Nephron progenitor cell (in vitro differentiated cells): ENCODE results near the gene RUNDC1.

Source experiments
- DNase-seq: peaks from one replicate; pipeline ENCODE4 v3.0.0; 2021
- H3K27ac Mint-ChIP-seq: 2 replicates; pipeline ENCODE4 v1.8.0; 2021; ENCODE audit warnings: mild to moderate bottlenecking, moderate library complexity, mixed read lengths
- H3K27me3 Mint-ChIP-seq: 2 replicates; pipeline ENCODE4 v1.8.0; 2021; ENCODE audit warnings: mild to moderate bottlenecking, low read depth, mixed read lengths; ENCODE audit not compliant: poor library complexity
- H3K36me3 Mint-ChIP-seq: 2 replicates; pipeline ENCODE4 v1.8.0; 2021; ENCODE audit warnings: low read depth, mixed read lengths
- H3K4me1 Mint-ChIP-seq: 2 replicates; pipeline ENCODE4 v1.8.0; 2021; ENCODE audit warnings: mixed read lengths
- H3K4me3 Mint-ChIP-seq: 2 replicates; pipeline ENCODE4 v1.8.0; 2021; ENCODE audit warnings: mild to moderate bottlenecking, moderate library complexity, mixed read lengths
- H3K9me3 Mint-ChIP-seq: 2 replicates; pipeline ENCODE4 v1.8.0; 2021; ENCODE audit warnings: mild to moderate bottlenecking, moderate library complexity, mixed read lengths
- CTCF ChIP-seq: fragments of 200-600 bp; sonication (generic); IDR thresholded peaks from 2 replicates; pipeline ENCODE4 v1.5.0; 2021; ENCODE audit warnings: antibody characterized with exemption

The RUNDC1 gene

GRCh38 chr17:43031666-43032065 lies 51.3 kb downstream of the RUNDC1 start:
- Mint-ChIP-seq H3K9me3 (no peaks in the 10 kb centered on the region), H3K27me3 (peaks cover 5% of the 10 kb centered on the region), H3K36me3 (no peaks in the 10 kb centered on the region), H3K4me3 (no peak overlapping the region), H3K4me1 (peaks cover 83% of the 10 kb centered on the region), H3K27ac (no peak overlapping the region)
- no peak for DNase-seq
- TF ChIP-seq CTCF, result no peak

DNA sequence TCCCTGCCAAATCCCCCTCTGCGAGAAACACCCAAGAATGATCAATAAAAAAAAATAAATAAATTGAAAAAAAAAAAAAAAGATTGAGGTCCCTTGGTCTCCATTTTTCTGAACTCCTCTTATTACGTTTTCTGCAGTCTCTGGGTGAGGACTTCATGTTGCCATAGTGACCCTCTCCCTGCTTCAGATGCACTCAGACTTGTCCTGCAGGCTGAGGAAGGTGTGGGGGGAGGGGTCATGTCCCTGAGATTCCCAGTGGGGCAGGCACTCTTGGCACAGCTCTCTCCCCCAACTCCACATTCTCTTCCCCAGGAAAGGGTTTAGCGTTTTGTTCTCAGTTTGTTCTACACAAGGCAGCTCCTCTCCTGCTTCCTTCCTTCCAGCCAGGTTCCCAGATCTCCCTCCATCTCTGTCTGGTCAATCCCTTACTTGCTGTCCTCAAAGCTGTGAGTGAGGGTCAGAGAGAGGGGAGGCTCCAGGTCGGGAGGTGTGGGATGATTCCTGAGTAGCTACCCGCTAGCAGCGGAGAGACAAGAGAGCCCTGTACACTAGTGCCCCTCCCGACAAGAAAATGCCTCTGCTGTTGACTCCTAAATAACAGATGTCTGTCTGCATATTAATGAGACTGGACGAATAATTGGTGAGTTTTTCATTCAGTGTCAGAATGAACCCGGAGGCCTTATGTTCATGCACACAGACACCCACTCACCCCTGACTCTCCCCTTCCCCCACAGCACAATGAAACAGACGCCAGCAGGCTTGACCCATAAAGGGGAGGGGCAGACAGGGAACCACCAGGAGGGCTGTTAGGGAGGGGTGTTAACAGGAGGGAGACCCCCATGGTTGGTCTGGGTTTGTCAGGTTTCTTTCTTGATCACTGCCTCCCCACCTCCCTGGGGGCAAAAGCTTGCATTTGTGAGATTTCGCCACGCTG lies 53.9 kb downstream of the RUNDC1 start:
- Mint-ChIP-seq H3K36me3 (no peaks in the 10 kb centered on the region), H3K4me1 (peaks cover 66% of the 10 kb centered on the region), H3K9me3 (no peaks in the 10 kb centered on the region), H3K4me3 (peak overlapping the region; percentile 76), H3K27me3 (peaks cover 5% of the 10 kb centered on the region), H3K27ac (peak overlapping the region; percentile 98)
- no peak for TF ChIP-seq CTCF
- no peak for DNase-seq

DNA sequence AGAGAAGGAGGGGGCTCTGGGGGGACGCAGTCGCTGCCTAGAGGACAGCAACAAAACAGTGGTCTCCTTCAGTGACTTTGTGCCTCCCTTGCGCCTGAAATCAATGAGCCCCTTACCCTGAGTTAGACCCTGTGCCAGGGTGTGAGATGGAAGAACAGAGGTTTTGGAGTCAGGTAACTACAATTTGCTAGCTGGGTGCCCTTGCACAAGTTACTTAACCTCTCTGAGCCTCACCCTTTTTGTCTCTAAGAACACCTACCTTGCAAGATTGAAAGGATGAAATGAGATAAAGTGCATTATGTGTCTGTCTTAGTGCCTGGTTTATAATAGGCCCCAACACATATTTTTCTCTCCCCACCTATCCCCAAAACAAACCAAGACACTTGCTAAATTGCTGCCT lies 54.5 kb downstream of the RUNDC1 start:
- no peak for DNase-seq
- no peaks in the 10 kb centered on the region for H3K36me3 Mint-ChIP-seq
- TF ChIP-seq CTCF, result no peak
- H3K27me3 Mint-ChIP-seq, result peaks cover 5% of the 10 kb centered on the region
- H3K27ac Mint-ChIP-seq, result peak overlapping the region; percentile 98
- H3K4me1 Mint-ChIP-seq, result peaks cover 59% of the 10 kb centered on the region
- H3K9me3 Mint-ChIP-seq, result no peaks in the 10 kb centered on the region
- peak overlapping the region; percentile 76 for H3K4me3 Mint-ChIP-seq

DNA sequence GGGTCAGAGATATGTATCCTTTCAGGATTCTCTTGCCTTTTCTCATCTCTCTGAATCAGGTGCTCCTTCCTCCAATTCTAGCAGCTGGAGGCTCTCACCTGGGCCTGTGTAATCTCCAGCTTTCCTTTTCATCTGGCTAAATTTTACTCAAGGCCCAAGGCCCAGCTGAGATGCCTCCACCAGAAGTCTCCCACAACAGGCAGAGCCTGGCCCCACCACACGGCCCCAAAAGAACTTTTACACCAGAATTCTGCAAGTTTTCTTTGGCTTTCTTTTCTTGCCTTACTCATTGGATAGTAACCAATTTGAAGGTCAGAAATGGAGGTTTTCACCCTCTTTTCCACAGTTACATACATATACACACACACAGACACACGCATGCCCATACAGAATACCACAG lies 59.3 kb downstream of the RUNDC1 start:
- Mint-ChIP-seq H3K27ac (no peak overlapping the region), H3K4me1 (peaks cover 57% of the 10 kb centered on the region), H3K27me3 (peaks cover 5% of the 10 kb centered on the region), H3K36me3 (peaks cover 5% of the 10 kb centered on the region), H3K4me3 (no peak overlapping the region), H3K9me3 (no peaks in the 10 kb centered on the region)
- no peak for TF ChIP-seq CTCF
- DNase-seq, result no peak

GRCh38 chr17:43040655-43041054 lies 60.3 kb downstream of the RUNDC1 start:
- Mint-ChIP-seq H3K27ac (no peak overlapping the region), H3K4me1 (peaks cover 47% of the 10 kb centered on the region), H3K9me3 (no peaks in the 10 kb centered on the region), H3K4me3 (no peak overlapping the region), H3K27me3 (no peaks in the 10 kb centered on the region), H3K36me3 (peaks cover 5% of the 10 kb centered on the region)
- DNase-seq, result no peak
- TF ChIP-seq CTCF, result no peak
